ENCODE data around the gene FEZ2.

GRCh38 chr2:36616947-36617346, 19.0 kb upstream of the FEZ2 start:
- no peak for TF ChIP-seq EZH2phosphoT487 (IDR thresholded peaks at IDR 0.05; ENCODE audit: borderline replicate concordance, low read length)
- TF ChIP-seq, protein P1, sequence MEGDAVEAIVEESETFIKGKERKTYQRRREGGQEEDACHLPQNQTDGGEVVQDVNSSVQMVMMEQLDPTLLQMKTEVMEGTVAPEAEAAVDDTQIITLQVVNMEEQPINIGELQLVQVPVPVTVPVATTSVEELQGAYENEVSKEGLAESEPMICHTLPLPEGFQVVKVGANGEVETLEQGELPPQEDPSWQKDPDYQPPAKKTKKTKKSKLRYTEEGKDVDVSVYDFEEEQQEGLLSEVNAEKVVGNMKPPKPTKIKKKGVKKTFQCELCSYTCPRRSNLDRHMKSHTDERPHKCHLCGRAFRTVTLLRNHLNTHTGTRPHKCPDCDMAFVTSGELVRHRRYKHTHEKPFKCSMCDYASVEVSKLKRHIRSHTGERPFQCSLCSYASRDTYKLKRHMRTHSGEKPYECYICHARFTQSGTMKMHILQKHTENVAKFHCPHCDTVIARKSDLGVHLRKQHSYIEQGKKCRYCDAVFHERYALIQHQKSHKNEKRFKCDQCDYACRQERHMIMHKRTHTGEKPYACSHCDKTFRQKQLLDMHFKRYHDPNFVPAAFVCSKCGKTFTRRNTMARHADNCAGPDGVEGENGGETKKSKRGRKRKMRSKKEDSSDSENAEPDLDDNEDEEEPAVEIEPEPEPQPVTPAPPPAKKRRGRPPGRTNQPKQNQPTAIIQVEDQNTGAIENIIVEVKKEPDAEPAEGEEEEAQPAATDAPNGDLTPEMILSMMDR (IDR thresholded peaks at IDR 0.05; ENCODE audit: low read depth, low read length, poor library complexity, severe bottlenecking): no peak
